Muscle of leg (tissue), 11 donors: ENCODE measurements around the gene FABP2. TPM values are rescaled to one million over a fixed set of nuclear protein-coding genes. Genes with fewer than 3 reads are reported as not detected.
A peak's percentile ranks its signal among the peaks of the same experiment; 100 is the strongest.
"Not testable (repeated sequence)": the region's sequence is repeated elsewhere in the genome, so short reads cannot be mapped to it uniquely, and the experiment has no call there.

ENCODE experiments used
- DNase-seq: peaks from one replicate; pipeline ENCODE4 v3.0.0; 2013
- H3K27ac ChIP-seq: one replicate; pipeline ENCODE4 v1.5.1; 2013; ENCODE audit warnings: mild to moderate bottlenecking, low read length, control low read depth
- H3K27me3 ChIP-seq: one replicate; pipeline ENCODE4 v1.6.1; 2013; ENCODE audit warnings: low read length; ENCODE audit not compliant: control insufficient read depth, insufficient read depth
- H3K36me3 ChIP-seq: one replicate; pipeline ENCODE4 v1.6.1; 2013; ENCODE audit warnings: low read length; ENCODE audit not compliant: control insufficient read depth, insufficient read depth
- H3K4me1 ChIP-seq: one replicate; pipeline ENCODE4 v1.6.1; 2013; ENCODE audit warnings: low read length; ENCODE audit not compliant: control insufficient read depth, insufficient read depth
- H3K4me3 ChIP-seq: one replicate; pipeline ENCODE4 v1.5.1; 2013; ENCODE audit warnings: low read length, control low read depth
- H3K9me3 ChIP-seq: replicated peaks from 2 replicates; pipeline ENCODE4 v1.6.1; 2013; ENCODE audit warnings: low read depth, low read length; ENCODE audit not compliant: control insufficient read depth
- WGBS: methylation state at CpG from one replicate; pipeline ENCODE4 v1.1.5; 2013; ENCODE audit warnings: missing lambda C conversion rate; ENCODE audit not compliant: insufficient coverage; 5-methylcytosine and 5-hydroxymethylcytosine counted together
- polyA plus RNA-seq, 8 donors: library from polyadenylated mRNA; unstranded; fragments of 120-200 nt; gene quantifications; one replicate each; pipeline versions ENCODE4 v1.2.1 to v1.2.3, GENCODE V29; 2013; ENCODE audit warnings: inconsistent platforms in 1 of 8, low replicate concordance in 1 of 8; ENCODE audit not compliant: insufficient read length in 8 of 8, insufficient read depth in 1 of 8
- total RNA-seq: library from RNA; stranded (reverse); fragments of 120-200 nt; gene quantifications from one replicate; pipeline ENCODE4 v1.2.4, GENCODE V29; 2013

FABP2 gene
- total and polyA plus RNA-seq, 9 donors: 0.08 to 4.1 (median 0.55) TPM; not detected in 5

DNA sequence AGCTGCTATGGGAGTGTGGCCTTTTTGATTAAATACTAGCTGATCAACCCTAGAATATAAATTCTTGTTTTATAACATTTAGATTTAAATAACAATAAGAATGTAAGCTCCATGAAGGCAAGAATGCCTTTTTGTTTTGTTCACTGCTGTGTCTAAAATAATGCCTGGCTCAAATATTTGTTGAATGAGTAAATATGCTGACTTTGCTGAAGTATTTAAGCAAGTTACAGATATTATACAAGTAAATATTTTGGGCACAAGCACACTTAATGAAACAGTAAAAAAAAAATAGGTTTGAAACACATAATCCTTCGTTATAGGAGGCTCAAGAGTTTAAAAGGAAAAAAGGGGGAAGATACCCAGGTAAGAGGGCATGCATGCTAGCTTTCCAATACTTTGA lies 24.1 kb downstream of the FABP2 start:
- Histone ChIP-seq H3K4me3 (no peak overlapping the region), H3K36me3 (peaks cover 10% of the 10 kb centered on the region)
- no CpG with 5 or more reads among the region's 1 CpG for WGBS

DNA sequence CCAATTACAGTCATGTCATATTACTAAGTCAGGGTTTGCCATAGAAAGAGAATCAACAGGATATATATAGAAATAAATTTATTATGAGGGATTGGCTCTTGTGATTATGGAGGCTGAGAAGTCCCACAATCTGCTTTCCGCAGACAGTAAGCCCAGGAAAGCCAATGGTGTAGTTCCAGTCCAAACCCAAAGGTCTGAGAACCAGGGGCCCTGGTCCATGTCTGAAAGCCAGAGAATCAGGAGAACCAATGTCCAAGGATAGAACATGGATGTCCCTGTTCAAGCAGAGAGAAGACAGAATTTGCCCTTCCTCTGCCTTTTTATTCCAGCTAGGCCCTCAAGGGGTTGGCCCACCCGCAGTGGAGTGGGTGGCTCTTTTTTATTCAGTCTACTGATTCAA lies 25.6 kb downstream of the FABP2 start:
- DNase-seq: no peak
- 100% methylated on average over 1 of the region's 2 CpGs for WGBS
- Histone ChIP-seq H3K27me3 (no peaks in the 10 kb centered on the region), H3K4me3 (no peak overlapping the region), H3K9me3 (no peaks in the 10 kb centered on the region), H3K4me1 (peaks cover 6% of the 10 kb centered on the region), H3K27ac (no peak overlapping the region), H3K36me3 (peaks cover 10% of the 10 kb centered on the region)

More for the DNA sequence above, 24.1 kb downstream of the FABP2 start:
- Histone ChIP-seq H3K27me3 (no peaks in the 10 kb centered on the region), H3K27ac (no peak overlapping the region), H3K4me1 (peaks cover 6% of the 10 kb centered on the region), H3K9me3 (no peaks in the 10 kb centered on the region)
- DNase-seq: no peak

DNA sequence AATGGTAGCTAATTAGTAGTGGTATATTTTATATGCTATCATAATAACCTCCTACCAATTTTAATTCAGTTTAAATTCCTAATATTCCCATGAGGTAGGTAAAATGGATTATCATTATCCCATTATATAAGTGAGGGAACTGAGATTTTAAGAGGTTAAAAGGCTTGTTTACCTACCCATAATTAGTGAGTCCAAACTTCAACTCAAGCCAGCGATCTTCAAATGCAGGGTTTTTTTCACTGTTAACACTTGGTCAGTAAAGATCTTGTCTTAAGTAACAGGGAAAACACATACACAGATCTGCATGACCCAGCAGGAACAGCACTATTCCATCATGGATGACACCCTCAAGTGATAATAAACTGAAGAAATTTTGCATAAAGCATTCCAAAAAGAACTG lies 31.3 kb downstream of the FABP2 start:
- Histone ChIP-seq H3K4me3 (no peak overlapping the region), H3K27ac (no peak overlapping the region), H3K4me1 (no peaks in the 10 kb centered on the region), H3K9me3 (no peaks in the 10 kb centered on the region), H3K36me3 (peaks cover 3% of the 10 kb centered on the region), H3K27me3 (no peaks in the 10 kb centered on the region)
- WGBS: no CpG with 5 or more reads among the region's 1 CpG
- no peak for DNase-seq

DNA sequence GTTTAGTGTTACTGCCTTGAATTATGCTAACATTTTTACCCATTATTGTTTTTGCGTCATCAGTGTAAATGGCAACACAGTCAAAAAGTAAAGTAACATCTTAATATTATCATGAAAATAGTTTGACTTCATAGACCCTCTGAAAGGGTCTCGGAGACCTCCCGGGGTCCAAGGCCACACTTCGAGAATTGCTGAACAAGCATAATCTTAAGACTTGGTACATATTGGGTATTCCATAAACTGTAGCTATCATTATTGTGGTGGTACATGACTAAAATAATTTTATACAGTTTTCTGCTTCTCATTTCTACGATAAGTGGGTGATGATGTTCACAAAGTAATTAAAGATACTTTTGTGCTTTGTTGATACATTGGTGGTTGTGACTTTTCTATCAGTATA lies 32.6 kb downstream of the FABP2 start:
- Histone ChIP-seq H3K4me1 (no peaks in the 10 kb centered on the region), H3K27me3 (no peaks in the 10 kb centered on the region), H3K4me3 (no peak overlapping the region), H3K27ac (no peak overlapping the region), H3K36me3 (peaks cover 3% of the 10 kb centered on the region), H3K9me3 (no peaks in the 10 kb centered on the region)
- DNase-seq: no peak
- no CpG with 5 or more reads among the region's 5 CpGs for WGBS

DNA sequence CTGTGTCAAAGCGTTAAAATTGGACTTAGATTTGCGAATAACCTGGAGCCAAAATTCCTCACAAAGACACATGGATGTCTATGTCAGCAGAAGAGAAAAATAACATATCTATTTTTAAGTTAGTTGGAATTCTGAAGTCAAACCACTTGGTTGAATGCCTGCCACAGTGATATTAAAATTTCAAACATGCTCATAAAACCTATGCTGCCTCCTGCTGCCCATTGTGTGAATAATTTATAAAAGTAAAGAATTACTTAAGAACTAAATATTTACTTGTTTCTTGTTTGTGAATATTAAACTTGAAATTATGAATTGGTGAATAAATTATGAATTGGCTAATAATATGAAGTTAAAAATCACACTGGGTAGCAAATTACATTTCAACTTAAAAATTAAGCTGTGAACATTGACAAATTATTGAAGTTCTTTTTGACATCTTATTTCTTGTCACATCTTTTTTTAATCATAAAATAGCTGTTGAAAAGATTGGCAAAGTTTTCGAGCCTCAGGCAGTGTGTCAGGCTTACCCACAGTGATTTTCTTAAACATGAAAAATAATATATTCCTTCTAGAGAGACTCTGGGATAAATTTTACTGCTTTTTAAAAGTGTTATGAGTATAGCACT lies 35.4 kb downstream of the FABP2 start:
- H3K9me3 ChIP-seq: no peaks in the 10 kb centered on the region
- H3K27ac ChIP-seq: no peak overlapping the region
- no CpG with 5 or more reads among the region's 3 CpGs for WGBS
- DNase-seq: peak; percentile 83
- H3K27me3 ChIP-seq: no peaks in the 10 kb centered on the region
- no peaks in the 10 kb centered on the region for H3K4me1 ChIP-seq
- no peaks in the 10 kb centered on the region for H3K36me3 ChIP-seq
- no peak overlapping the region for H3K4me3 ChIP-seq

DNA sequence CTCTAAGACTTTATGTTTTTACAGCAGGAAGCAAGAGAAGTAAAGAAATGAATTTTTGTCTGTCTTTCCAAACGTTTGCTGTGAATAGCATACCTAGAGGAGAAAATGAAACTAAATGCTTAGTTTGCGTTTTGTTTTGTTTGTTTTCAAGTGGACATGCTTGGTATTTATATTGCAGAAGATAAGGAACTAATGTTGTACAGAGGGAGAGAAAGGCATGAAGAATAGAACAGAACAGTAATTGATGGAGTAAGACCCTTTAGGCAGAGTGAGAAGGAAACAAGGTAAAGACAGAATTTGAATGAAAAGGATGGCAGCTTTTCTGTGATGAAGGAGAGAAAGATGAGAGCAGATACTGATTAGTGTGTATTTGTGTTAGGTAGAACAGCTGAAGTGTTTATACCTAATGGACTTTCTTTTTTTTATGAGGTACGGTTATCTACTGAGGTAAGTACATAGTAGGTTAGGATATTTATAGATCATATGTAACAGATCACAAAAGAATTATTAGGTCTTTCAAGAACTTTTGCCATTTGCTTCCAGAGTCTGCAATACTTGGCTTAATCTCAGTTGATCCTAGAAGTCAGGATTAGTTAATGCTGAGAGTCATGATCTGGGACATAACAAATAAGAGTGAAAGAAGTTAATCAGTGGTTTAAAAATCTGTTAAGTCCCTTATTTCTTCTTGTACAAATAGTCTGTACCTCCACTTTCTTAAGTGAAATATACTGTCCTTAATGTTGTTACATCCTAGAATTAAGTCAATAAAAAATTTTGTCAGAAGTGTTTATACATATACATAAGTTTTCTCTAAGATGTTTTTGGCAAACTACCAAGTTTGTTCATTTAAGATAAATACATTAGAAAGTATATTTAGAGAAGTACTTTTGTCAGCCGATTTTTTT lies 36.8 kb downstream of the FABP2 start:
- Histone ChIP-seq H3K4me1 (no peaks in the 10 kb centered on the region), H3K4me3 (no peak overlapping the region), H3K27ac (no peak overlapping the region), H3K36me3 (no peaks in the 10 kb centered on the region), H3K27me3 (no peaks in the 10 kb centered on the region), H3K9me3 (no peaks in the 10 kb centered on the region)
- 36% methylated on average over 2 of the region's 4 CpGs for WGBS
- DNase-seq: peak; percentile 11

DNA sequence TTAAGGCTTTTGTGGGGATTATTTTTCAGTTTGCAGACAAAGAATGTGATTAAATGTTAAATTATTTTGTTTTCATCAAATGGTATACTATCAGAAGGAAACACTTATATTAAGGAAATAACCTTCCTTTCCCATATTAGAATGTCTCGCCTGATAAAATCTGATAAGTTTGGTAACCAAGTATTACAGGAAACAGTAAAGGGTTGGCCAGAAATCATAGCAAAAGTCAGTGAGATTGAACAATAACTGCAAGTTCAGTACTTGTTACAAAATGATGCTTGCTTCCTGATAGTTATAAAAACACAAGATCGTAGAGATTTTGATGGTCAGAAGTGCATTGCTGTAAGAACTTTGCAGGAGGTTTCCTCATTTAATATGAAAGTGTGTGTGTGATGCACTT lies 40.5 kb downstream of the FABP2 start:
- Histone ChIP-seq H3K4me1 (no peaks in the 10 kb centered on the region), H3K27ac (no peak overlapping the region)

DNA sequence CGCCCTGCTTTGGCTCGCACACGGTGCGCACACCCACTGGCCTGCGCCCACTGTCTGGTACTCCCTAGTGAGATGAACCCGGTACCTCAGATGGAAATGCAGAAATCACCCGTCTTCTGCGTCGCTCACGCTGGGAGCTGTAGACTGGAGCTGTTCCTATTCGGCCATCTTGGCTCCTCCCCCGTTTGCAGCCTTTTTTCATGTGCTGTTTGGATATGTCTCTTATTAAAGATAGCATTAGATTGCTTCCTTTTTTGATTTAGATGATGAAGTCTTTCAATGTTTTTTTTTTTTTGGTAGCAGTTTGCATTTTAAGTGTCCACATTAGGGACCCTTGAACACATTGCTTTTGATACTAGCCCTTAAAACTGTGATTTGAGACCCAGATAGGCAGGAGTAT lies 42.0 kb downstream of the FABP2 start:
- not testable (repeated sequence) for H3K36me3 ChIP-seq, H3K27ac ChIP-seq, H3K4me1 ChIP-seq, H3K9me3 ChIP-seq, DNase-seq, H3K4me3 ChIP-seq, H3K27me3 ChIP-seq
- no CpG with 5 or more reads among the region's 12 CpGs for WGBS

More for the DNA sequence above, 40.5 kb downstream of the FABP2 start:
- Histone ChIP-seq H3K9me3 (no peaks in the 10 kb centered on the region), H3K27me3 (no peaks in the 10 kb centered on the region), H3K4me3 (no peak overlapping the region), H3K36me3 (no peaks in the 10 kb centered on the region)
- DNase-seq: no peak
- WGBS: 86% methylated on average over 1 of the region's 2 CpGs

DNA sequence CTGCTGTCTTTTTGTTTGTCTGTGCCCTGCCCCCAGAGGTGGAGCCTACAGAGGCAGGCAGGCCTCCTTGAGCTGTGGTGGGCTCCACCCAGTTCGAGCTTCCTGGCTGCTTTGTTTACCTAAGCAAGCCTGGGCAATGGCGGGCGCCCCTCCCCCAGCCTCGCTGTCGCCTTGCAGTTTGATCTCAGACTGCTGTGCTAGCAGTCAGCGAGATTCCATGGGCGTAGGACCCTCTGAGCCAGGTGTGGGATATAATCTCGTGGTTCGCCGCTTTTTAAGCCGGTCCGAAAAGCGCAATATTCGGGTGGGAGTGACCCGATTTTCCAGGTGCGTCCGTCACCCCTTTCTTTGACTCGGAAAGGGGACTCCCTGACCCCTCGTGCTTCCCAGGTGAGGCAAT lies 42.4 kb downstream of the FABP2 start:
- not testable (repeated sequence) for H3K9me3 ChIP-seq, H3K4me3 ChIP-seq, H3K4me1 ChIP-seq, H3K27ac ChIP-seq, H3K36me3 ChIP-seq, DNase-seq, H3K27me3 ChIP-seq
- 86% methylated on average over 14 of the region's 19 CpGs for WGBS

DNA sequence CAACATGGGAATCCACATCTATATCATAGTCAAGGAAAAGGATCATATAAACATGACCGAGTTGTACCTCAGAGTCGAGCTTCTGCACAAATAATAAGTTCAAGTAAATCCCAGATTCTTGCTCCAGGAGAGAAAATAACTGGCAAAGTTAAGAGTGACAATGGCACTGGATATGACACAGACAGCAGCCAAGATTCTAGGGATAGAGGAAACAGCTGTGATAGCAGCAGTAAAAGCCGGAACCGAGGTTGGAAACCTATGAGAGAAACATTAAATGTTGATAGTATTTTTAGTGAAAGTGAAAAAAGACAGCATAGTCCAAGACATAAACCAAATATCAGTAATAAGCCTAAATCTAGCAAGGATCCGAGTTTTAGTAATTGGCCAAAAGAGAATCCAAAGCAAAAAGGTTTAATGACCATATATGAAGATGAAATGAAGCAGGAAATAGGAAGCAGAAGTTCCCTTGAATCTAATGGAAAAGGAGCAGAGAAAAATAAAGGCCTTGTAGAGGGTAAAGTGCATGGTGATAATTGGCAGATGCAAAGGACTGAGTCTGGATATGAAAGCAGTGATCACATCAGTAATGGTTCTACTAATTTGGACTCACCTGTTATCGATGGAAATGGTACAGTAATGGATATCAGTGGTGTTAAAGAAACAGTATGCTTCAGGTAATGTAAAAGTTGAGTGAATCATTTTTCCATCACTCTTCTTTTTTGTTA lies 50.4 kb downstream of the FABP2 start:
- no peaks in the 10 kb centered on the region for H3K27me3 ChIP-seq
- H3K9me3 ChIP-seq: no peaks in the 10 kb centered on the region
- H3K27ac ChIP-seq: no peak overlapping the region

More for the DNA sequence above, 50.4 kb downstream of the FABP2 start:
- DNase-seq: peak; percentile 6
- H3K4me1 ChIP-seq: no peaks in the 10 kb centered on the region
- no CpG with 5 or more reads among the region's 6 CpGs for whole genome bisulfite sequencing
- no peaks in the 10 kb centered on the region for H3K36me3 ChIP-seq
- no peak overlapping the region for H3K4me3 ChIP-seq
